Measurements from ENCODE around the gene RPS14. TPM values are rescaled to one million over a fixed set of nuclear protein-coding genes. Genes with fewer than 3 reads are reported as not detected.
"Not testable (repeated sequence)": the region's sequence is repeated elsewhere in the genome, so short reads cannot be mapped to it uniquely, and the experiment has no call there.

The RPS14 gene
- total RNA-seq, 1 experiment from 2014 or later, result 3,040 TPM

DNA sequence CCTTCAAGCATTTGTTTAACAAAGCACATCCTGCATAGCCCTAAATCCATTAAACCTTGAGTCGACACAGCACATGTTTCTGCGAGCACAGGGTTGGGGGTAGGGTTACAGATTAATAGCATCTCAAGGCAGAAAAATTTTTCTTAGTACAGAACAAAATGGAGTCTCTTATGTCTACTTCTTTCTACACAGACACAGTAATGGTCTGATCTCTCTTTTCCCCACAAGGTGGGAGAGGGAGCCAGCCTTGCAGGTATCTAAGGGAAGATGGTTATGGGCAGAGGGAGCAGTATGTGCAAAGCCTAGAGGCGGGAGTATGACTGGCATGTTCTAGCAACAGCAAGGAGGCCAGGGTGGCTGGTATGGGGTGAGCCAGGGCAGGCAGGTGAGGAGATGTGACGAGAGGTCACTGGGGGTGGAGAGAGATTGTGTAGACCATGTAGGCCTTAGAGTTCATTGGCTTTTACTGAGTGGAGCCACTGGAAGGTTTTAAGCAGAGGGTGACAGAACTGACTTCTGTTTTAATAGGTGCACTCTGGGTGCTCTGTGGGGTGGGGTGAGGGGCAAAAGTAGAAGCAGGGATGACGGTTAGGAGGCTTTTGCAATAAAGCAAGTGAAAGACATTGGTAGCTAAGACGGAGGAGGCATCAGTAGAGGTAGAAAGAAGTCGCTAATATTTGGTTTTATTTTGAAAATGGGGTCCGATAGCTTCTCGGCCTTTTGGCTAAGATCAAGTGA lies 5.1 kb upstream of the RPS14 start:
- Histone ChIP-seq H3K4me3 (ENCODE audit: low read length) (no peak overlapping the region), H2AFZ (ENCODE audit: low read length) (peak overlapping the region; percentile 89), H3K79me2 (ENCODE audit: low read length) (no peaks in the 10 kb centered on the region), H3K27ac (ENCODE audit: low read length) (no peak overlapping the region), H3K9ac (ENCODE audit: low read length) (no peak overlapping the region), H4K20me1 (ENCODE audit: insufficient read depth, low read depth, low read length) (no peaks in the 10 kb centered on the region), H3K9me2 (replicated peaks; ENCODE audit: insufficient read depth, low read length) (no peaks in the 10 kb centered on the region), H3K4me2 (ENCODE audit: low read depth, low read length, poor library complexity, severe bottlenecking) (no peak overlapping the region), H3K36me3 (ENCODE audit: insufficient read depth, low read length) (no peaks in the 10 kb centered on the region), H3K27me3 (ENCODE audit: low read length) (no peaks in the 10 kb centered on the region), H3K4me1 (ENCODE audit: low read length) (peaks cover 11% of the 10 kb centered on the region), H3K9me3 (ENCODE audit: low read length) (0 out of 2 replicates have a peak, but pooled peaks cover 3% of the 10 kb centered on the region)
- DNase-seq, result peak; percentile 43

DNA sequence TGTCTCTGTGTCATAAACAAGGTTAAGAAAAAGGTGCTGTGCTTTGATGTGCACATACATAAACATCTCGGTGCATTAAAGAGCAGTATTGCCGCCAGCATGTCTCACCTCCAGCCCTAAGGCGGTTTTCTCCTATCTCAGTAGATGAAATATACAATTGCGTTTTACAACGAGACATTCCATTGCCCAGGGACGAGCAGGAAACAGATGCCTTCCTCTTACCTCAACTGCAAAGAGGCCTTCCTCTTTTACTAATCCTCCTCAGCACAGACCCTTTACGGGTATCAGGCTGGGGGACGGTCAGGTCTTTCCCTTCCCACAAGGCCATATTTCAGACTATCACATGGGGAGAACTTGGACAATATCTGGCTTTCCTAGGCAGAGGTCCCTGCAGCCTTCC lies 4.5 kb upstream of the RPS14 start:
- not testable (repeated sequence) for H3K4me3 ChIP-seq (ENCODE audit: low read length); H3K4me2 ChIP-seq (ENCODE audit: low read depth, low read length, poor library complexity, severe bottlenecking); H4K20me1 ChIP-seq (ENCODE audit: insufficient read depth, low read depth, low read length); H3K27me3 ChIP-seq (ENCODE audit: low read length); H3K9me3 ChIP-seq (ENCODE audit: low read length); H3K79me2 ChIP-seq (ENCODE audit: low read length); H3K27ac ChIP-seq (ENCODE audit: low read length); H2AFZ ChIP-seq (ENCODE audit: low read length); H3K4me1 ChIP-seq (ENCODE audit: low read length); H3K9ac ChIP-seq (ENCODE audit: low read length); H3K36me3 ChIP-seq (ENCODE audit: insufficient read depth, low read length); H3K9me2 ChIP-seq (replicated peaks; ENCODE audit: insufficient read depth, low read length)
- DNase-seq, result peak; percentile 32

DNA sequence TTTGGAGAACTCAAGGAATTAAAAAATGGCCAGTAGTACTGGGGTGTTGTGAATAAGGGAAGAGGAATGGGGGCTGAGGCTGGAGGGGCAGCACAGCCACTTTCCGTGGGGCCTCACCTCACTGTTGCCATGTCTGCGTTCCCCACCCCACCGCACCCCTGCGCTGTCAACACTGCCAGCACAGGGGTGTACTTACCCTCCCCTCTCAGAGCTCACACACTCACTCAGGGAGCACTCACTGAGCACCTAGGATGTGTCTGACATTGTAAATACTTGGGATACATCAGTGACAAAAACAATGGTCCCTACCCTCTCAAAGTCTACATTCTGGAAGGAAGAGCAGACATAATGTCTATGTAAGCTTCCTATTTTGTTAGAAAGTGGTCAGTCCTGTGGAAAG lies 3.4 kb upstream of the RPS14 start:
- H3K27me3 ChIP-seq (ENCODE audit: low read length), result no peaks in the 10 kb centered on the region
- peaks cover 13% of the 10 kb centered on the region for H3K36me3 ChIP-seq (ENCODE audit: insufficient read depth, low read length)
- peaks cover 12% of the 10 kb centered on the region for H4K20me1 ChIP-seq (ENCODE audit: insufficient read depth, low read depth, low read length)
- H3K4me1 ChIP-seq (ENCODE audit: low read length), result peaks cover 11% of the 10 kb centered on the region
- no peak overlapping the region for H2AFZ ChIP-seq (ENCODE audit: low read length)
- 0 out of 2 replicates have a peak, but pooled peaks cover 3% of the 10 kb centered on the region for H3K9me3 ChIP-seq (ENCODE audit: low read length)
- H3K9me2 ChIP-seq (replicated peaks; ENCODE audit: insufficient read depth, low read length), result no peaks in the 10 kb centered on the region
- H3K4me3 ChIP-seq (ENCODE audit: low read length), result no peak overlapping the region
- H3K4me2 ChIP-seq (ENCODE audit: low read depth, low read length, poor library complexity, severe bottlenecking), result no peak overlapping the region
- peaks cover 16% of the 10 kb centered on the region for H3K79me2 ChIP-seq (ENCODE audit: low read length)
- no peak overlapping the region for H3K9ac ChIP-seq (ENCODE audit: low read length)
- peak; percentile 36 for DNase-seq
- H3K27ac ChIP-seq (ENCODE audit: low read length), result no peak overlapping the region

DNA sequence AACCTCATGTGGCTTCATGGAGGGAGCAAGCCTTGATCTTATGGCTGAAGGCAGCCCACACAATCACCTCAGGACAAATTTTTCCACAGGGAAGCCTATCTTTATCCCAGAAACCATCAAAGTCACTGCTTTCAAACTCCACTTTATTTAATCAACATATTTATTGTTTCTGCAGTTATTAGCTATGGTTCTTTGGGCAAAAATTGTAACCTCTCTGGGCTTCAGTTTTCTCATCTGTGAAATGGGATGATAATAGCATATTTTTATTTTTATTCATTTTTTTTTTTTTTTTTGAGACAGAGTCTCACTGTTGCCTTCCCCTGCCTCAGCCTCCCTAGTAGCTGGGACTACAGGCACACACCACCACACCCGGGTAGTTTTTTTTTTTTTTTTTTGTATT lies 2.1 kb upstream of the RPS14 start:
- H3K9me3 ChIP-seq (ENCODE audit: low read length), result 0 out of 2 replicates have a peak, but pooled peaks cover 3% of the 10 kb centered on the region
- H3K4me3 ChIP-seq (ENCODE audit: low read length), result no peak overlapping the region
- H3K4me2 ChIP-seq (ENCODE audit: low read depth, low read length, poor library complexity, severe bottlenecking), result no peak overlapping the region
- H3K36me3 ChIP-seq (ENCODE audit: insufficient read depth, low read length), result peaks cover 26% of the 10 kb centered on the region
- H3K79me2 ChIP-seq (ENCODE audit: low read length), result peaks cover 26% of the 10 kb centered on the region
- H3K9me2 ChIP-seq (replicated peaks; ENCODE audit: insufficient read depth, low read length), result no peaks in the 10 kb centered on the region
- H3K27me3 ChIP-seq (ENCODE audit: low read length), result no peaks in the 10 kb centered on the region
- H4K20me1 ChIP-seq (ENCODE audit: insufficient read depth, low read depth, low read length), result peaks cover 25% of the 10 kb centered on the region
- no peak overlapping the region for H3K9ac ChIP-seq (ENCODE audit: low read length)
- peaks cover 17% of the 10 kb centered on the region for H3K4me1 ChIP-seq (ENCODE audit: low read length)
- peak; percentile 32 for DNase-seq
- no peak overlapping the region for H2AFZ ChIP-seq (ENCODE audit: low read length)
- no peak overlapping the region for H3K27ac ChIP-seq (ENCODE audit: low read length)

DNA sequence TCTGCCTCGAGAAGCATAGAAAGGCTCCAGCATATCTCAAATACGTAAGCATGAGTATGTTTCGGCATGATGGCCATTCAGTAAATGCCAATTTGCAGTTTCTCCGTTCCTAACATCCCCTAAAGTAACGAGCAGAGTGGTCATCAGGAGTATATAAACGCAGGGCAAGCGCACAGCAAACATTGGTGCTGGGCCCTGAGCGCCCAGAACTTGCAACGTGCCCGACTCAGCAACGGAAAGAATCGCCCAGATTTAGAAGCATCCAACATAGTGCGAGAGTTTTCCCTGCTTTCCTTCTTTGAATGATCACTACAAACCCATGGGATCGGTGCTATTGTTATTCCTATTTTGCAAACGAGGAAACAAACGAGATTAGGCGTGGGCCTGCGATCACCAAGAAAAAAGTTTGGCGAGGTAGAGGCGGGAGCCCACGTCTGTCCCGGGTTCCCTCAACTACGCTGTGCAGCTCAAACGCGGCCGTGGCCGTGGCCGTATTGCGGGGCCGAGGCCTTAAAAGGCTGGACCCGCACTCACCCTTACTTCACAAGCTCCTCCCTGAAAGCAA lies 505 bp downstream of the RPS14 start:
- H3K9me3 ChIP-seq (ENCODE audit: low read length), result 0 out of 2 replicates have a peak, but pooled peaks cover 3% of the 10 kb centered on the region
- H3K4me3 ChIP-seq (ENCODE audit: low read length), result peak overlapping the region; percentile 79
- peaks cover 26% of the 10 kb centered on the region for H3K79me2 ChIP-seq (ENCODE audit: low read length)
- DNase-seq, result no peak
- peaks cover 52% of the 10 kb centered on the region for H3K36me3 ChIP-seq (ENCODE audit: insufficient read depth, low read length)
- no peak overlapping the region for H2AFZ ChIP-seq (ENCODE audit: low read length)
- H3K9me2 ChIP-seq (replicated peaks; ENCODE audit: insufficient read depth, low read length), result no peaks in the 10 kb centered on the region
- peak overlapping the region; percentile 81 for H3K9ac ChIP-seq (ENCODE audit: low read length)
- H4K20me1 ChIP-seq (ENCODE audit: insufficient read depth, low read depth, low read length), result peaks cover 44% of the 10 kb centered on the region
- H3K27me3 ChIP-seq (ENCODE audit: low read length), result no peaks in the 10 kb centered on the region
- H3K4me1 ChIP-seq (ENCODE audit: low read length), result peaks cover 13% of the 10 kb centered on the region
- H3K27ac ChIP-seq (ENCODE audit: low read length), result peak overlapping the region; percentile 66
- peak overlapping the region; percentile 86 for H3K4me2 ChIP-seq (ENCODE audit: low read depth, low read length, poor library complexity, severe bottlenecking)

DNA sequence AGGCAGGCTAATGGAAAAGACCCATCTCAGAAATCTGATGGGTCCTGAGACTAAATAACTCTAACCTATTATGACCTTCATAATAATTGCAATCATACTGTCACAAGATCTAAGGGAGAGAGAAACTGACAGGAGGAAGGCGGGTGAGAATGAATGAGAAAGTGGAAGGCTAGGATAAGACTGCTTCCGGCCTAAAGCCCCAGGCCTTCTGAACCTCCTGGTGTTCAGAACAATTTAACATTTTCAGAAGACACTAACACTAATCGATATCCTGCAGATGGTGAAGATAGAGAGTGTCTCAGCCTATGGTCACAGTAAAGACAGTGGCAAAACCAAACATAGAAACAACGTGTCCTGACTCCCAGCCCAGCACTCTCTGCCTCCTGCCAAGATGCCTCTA lies 1.2 kb downstream of the RPS14 start:
- Histone ChIP-seq H3K27ac (ENCODE audit: low read length) (peak overlapping the region; percentile 66), H3K9ac (ENCODE audit: low read length) (peak overlapping the region; percentile 81), H3K9me3 (ENCODE audit: low read length) (0 out of 2 replicates have a peak, but pooled peaks cover 3% of the 10 kb centered on the region), H3K9me2 (replicated peaks; ENCODE audit: insufficient read depth, low read length) (no peaks in the 10 kb centered on the region), H3K79me2 (ENCODE audit: low read length) (peaks cover 26% of the 10 kb centered on the region), H3K4me3 (ENCODE audit: low read length) (peak overlapping the region; percentile 79), H3K4me1 (ENCODE audit: low read length) (peaks cover 13% of the 10 kb centered on the region), H3K4me2 (ENCODE audit: low read depth, low read length, poor library complexity, severe bottlenecking) (peak overlapping the region; percentile 86), H2AFZ (ENCODE audit: low read length) (no peak overlapping the region), H3K27me3 (ENCODE audit: low read length) (no peaks in the 10 kb centered on the region), H3K36me3 (ENCODE audit: insufficient read depth, low read length) (peaks cover 58% of the 10 kb centered on the region), H4K20me1 (ENCODE audit: insufficient read depth, low read depth, low read length) (peaks cover 48% of the 10 kb centered on the region)
- no peak for DNase-seq

DNA sequence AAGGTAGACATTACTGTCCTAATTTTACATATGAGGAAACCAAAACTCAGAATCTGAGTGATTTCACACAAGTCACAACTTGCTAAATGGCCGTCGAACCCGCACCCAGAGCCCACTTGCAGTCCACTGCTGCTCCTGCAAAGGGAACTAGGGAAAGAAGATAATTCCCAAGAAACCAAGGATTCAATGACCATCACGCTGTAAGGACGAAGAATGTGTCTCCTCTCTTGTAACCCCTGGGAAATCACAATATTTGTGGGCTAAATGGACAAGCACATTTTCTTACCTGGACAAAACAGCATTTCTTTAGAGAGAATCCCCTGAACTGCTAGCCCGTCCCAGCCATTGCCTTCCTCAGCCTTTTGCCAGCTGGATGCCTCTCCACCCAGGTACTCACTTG lies 2.4 kb downstream of the RPS14 start:
- DNase-seq, result no peak
- H3K4me2 ChIP-seq (ENCODE audit: low read depth, low read length, poor library complexity, severe bottlenecking), result peak overlapping the region; percentile 86
- no peaks in the 10 kb centered on the region for H3K9me2 ChIP-seq (replicated peaks; ENCODE audit: insufficient read depth, low read length)
- peaks cover 58% of the 10 kb centered on the region for H3K36me3 ChIP-seq (ENCODE audit: insufficient read depth, low read length)
- no peak overlapping the region for H3K9ac ChIP-seq (ENCODE audit: low read length)
- peaks cover 48% of the 10 kb centered on the region for H4K20me1 ChIP-seq (ENCODE audit: insufficient read depth, low read depth, low read length)
- no peaks in the 10 kb centered on the region for H3K27me3 ChIP-seq (ENCODE audit: low read length)
- H3K79me2 ChIP-seq (ENCODE audit: low read length), result peaks cover 26% of the 10 kb centered on the region
- 0 out of 2 replicates have a peak overlapping the region, but pooled peaks have one; percentile 66 for H3K27ac ChIP-seq (ENCODE audit: low read length)
- H3K9me3 ChIP-seq (ENCODE audit: low read length), result 0 out of 2 replicates have a peak, but pooled peaks cover 3% of the 10 kb centered on the region
- H2AFZ ChIP-seq (ENCODE audit: low read length), result no peak overlapping the region
- H3K4me1 ChIP-seq (ENCODE audit: low read length), result peaks cover 13% of the 10 kb centered on the region
- peak overlapping the region; percentile 79; the same call in 1 of the 2 replicates for H3K4me3 ChIP-seq (ENCODE audit: low read length)

DNA sequence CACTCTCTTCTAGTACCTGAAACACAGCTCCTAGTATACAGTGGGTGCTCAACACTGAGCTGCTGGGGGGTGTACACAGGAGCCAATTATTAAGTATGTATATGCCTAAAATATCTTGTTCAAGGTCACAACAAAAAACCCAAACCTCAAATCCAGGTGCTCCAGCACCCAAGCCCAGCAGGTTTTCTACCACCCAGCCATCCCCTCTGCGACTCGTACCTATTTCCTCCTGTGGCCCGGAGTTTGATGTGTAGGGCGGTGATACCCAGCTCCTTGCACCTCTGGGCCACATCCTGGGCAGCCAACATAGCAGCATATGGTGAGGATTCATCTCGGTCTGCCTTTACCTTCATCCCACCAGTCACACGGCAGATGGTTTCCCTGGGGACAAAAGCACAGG lies 3.0 kb downstream of the RPS14 start:
- no peak overlapping the region for H3K27ac ChIP-seq (ENCODE audit: low read length)
- H3K4me2 ChIP-seq (ENCODE audit: low read depth, low read length, poor library complexity, severe bottlenecking), result no peak overlapping the region
- no peak overlapping the region for H2AFZ ChIP-seq (ENCODE audit: low read length)
- no peaks in the 10 kb centered on the region for H3K9me2 ChIP-seq (replicated peaks; ENCODE audit: insufficient read depth, low read length)
- H3K9me3 ChIP-seq (ENCODE audit: low read length), result 0 out of 2 replicates have a peak, but pooled peaks cover 3% of the 10 kb centered on the region
- no peak for DNase-seq
- no peak overlapping the region for H3K9ac ChIP-seq (ENCODE audit: low read length)
- peaks cover 13% of the 10 kb centered on the region for H3K4me1 ChIP-seq (ENCODE audit: low read length)
- H3K27me3 ChIP-seq (ENCODE audit: low read length), result no peaks in the 10 kb centered on the region
- peaks cover 58% of the 10 kb centered on the region for H3K36me3 ChIP-seq (ENCODE audit: insufficient read depth, low read length)
- peaks cover 26% of the 10 kb centered on the region for H3K79me2 ChIP-seq (ENCODE audit: low read length)
- no peak overlapping the region for H3K4me3 ChIP-seq (ENCODE audit: low read length)
- peaks cover 48% of the 10 kb centered on the region for H4K20me1 ChIP-seq (ENCODE audit: insufficient read depth, low read depth, low read length)

All from Karpas-422 (cell line).